Aorta (tissue), 5 donors: ENCODE results near the gene IPO9. TPM values are rescaled to one million over a fixed set of nuclear protein-coding genes. Genes with fewer than 3 reads are reported as not detected.

Experiments used
- ATAC-seq: fragments of 200-7000 bp; cut with Tn5 transposase; one replicate; pipeline ENCODE4 v1.9.1; 2022; ENCODE audit warnings: moderate library complexity; ENCODE audit not compliant: low FRiP score
- DNase-seq, 2 donors: peaks; one replicate each; pipeline ENCODE4 v3.0.0-alpha.2; 2020
- H3K27ac ChIP-seq, 2 donors: one replicate each; pipeline ENCODE4 v1.5.1; 2013; ENCODE audit warnings: low read length in 2 of 2, mild to moderate bottlenecking in 2 of 2, moderate library complexity in 2 of 2, control low read depth in 1 of 2, inconsistent platforms in 1 of 2, low read depth in 1 of 2
- H3K27me3 ChIP-seq, 2 donors: one replicate each; pipeline ENCODE4 v1.6.1; 2013; ENCODE audit warnings: control low read depth in 1 of 2, low read length in 1 of 2, mild to moderate bottlenecking in 1 of 2, moderate library complexity in 1 of 2; ENCODE audit not compliant: insufficient read depth in 2 of 2, control insufficient read depth in 1 of 2
- H3K36me3 ChIP-seq, 2 donors: one replicate each; pipeline ENCODE4 v1.6.1; 2013; ENCODE audit warnings: control low read depth in 1 of 2, low read length in 1 of 2, mild to moderate bottlenecking in 1 of 2; ENCODE audit not compliant: insufficient read depth in 2 of 2, control insufficient read depth in 1 of 2
- H3K4me1 ChIP-seq, 2 donors: one replicate each; pipeline ENCODE4 v1.6.1; 2013; ENCODE audit warnings: low read length in 2 of 2, control low read depth in 1 of 2, mild to moderate bottlenecking in 1 of 2, moderate library complexity in 1 of 2; ENCODE audit not compliant: insufficient read depth in 2 of 2, control insufficient read depth in 1 of 2
- H3K4me3 ChIP-seq, 2 donors: one replicate each; pipeline ENCODE4 v1.5.1; 2013; ENCODE audit warnings: low read length in 2 of 2, control low read depth in 1 of 2, mild to moderate bottlenecking in 1 of 2
- H3K9me3 ChIP-seq: one replicate; pipeline ENCODE4 v1.6.1; 2013; ENCODE audit warnings: mild to moderate bottlenecking, low read length; ENCODE audit not compliant: control insufficient read depth
- WGBS, 2 donors: extraction: QIAGEN DNeasy Blood & Tissue Kit; methylation state at CpG; one replicate each; pipeline ENCODE4 v1.1.7; 2013; 5-methylcytosine and 5-hydroxymethylcytosine counted together
- intact Hi-C, 2 donors: fragments of 100-400 bp; cut with DNase I; formaldehyde crosslinking; loops; one replicate each; pipeline versions ENCODE4 v1.14.2 to v1.15.0; 2022
- polyA plus RNA-seq, 2 donors: library from polyadenylated mRNA; stranded (reverse); fragments of 200-250 nt; gene quantifications; one replicate each; pipeline ENCODE4 v1.2.3, GENCODE V29; 2013
- total RNA-seq, 2 donors: library from RNA; stranded (reverse); fragmentation: NEBNext Ultra II Directional; extraction: Animal tissue kit (Norgen Biotek cat#: 25700); gene quantifications; one replicate each; pipeline ENCODE4 v1.2.1, GENCODE V29; 2021
- donor health status: healthy with polysubstance abuse.
- donor health status: Bipolar disorder and iron deficiency.
- donor health status: DM: no; HTN: no; CAD: no.
- donor health status: DM: no; HTN: no; CAD: no.
- donor health status: DM: yes; HTN: yes; CAD: no.

IPO9 gene
- total and polyA plus RNA-seq, 4 donors, result 12.0 to 45.0 (median 32.1) TPM

- Histone ChIP-seq H3K27ac (peak overlapping the region; percentile 58 to 70), H3K36me3 (no peaks in the 10 kb centered on the region), H3K9me3 (no peaks in the 10 kb centered on the region), H3K27me3 (no peaks in the 10 kb centered on the region), H3K4me1 (peaks cover 2 to 4% of the 10 kb centered on the region in 2 donors), H3K4me3 (no peak overlapping the region)
- WGBS, 2 donors, result 15 to 23% methylated on average over 6 of the region's 6 CpGs
- ATAC-seq (no peak), DNase-seq (no peak)
- intact Hi-C loops, result loop anchor here in 1 of 2 donors (10.0 kb wide), 2 partner anchors 249 to 351 kb away; partner anchors contain the start of gene NAV1
Observed at GRCh38 chr1:201885531-201886075, 56.6 kb downstream of the IPO9 start.

- Histone ChIP-seq H3K36me3 (no peaks in the 10 kb centered on the region), H3K4me1 (peaks cover 2 to 4% of the 10 kb centered on the region in 2 donors), H3K27ac (peak overlapping the region in 1 of 2 donors; percentile 15), H3K4me3 (no peak overlapping the region), H3K9me3 (no peaks in the 10 kb centered on the region), H3K27me3 (no peaks in the 10 kb centered on the region)
- ATAC-seq (no peak), DNase-seq (no peak)
- intact Hi-C loops, result loop anchor here in 1 of 2 donors (10.0 kb wide), 2 partner anchors 249 to 351 kb away; partner anchors contain the start of gene NAV1
- 67% methylated on average over 9 of the region's 9 CpGs for WGBS, 2 donors
Observed at GRCh38 chr1:201886103-201886885, 57.3 kb downstream of the IPO9 start.

- WGBS, 2 donors, result 82 to 83% methylated on average over 5 of the region's 5 CpGs
- DNase-seq, result no peak
- H3K27me3 ChIP-seq, result no peaks in the 10 kb centered on the region
- no peak overlapping the region for H3K4me3 ChIP-seq
- no peak for ATAC-seq
- no peaks in the 10 kb centered on the region for H3K9me3 ChIP-seq
- peaks cover 2 to 4% of the 10 kb centered on the region in 2 donors for H3K4me1 ChIP-seq
- intact Hi-C loops, result loop anchor here in 1 of 2 donors (10.0 kb wide), 2 partner anchors 248 to 352 kb away; partner anchors contain the start of gene NAV1
- no peak overlapping the region for H3K27ac ChIP-seq
- H3K36me3 ChIP-seq, result no peaks in the 10 kb centered on the region
Observed at GRCh38 chr1:201887116-201887866, 58.3 kb downstream of the IPO9 start.

- intact Hi-C loops, result loop anchor here in 1 of 2 donors (10.0 kb wide), 2 partner anchors 246 to 354 kb away; partner anchors contain the start of gene NAV1
- peak within 1 kb of the TSS; percentile 49 to 73 for H3K4me3 ChIP-seq
- no peaks in the 10 kb centered on the region for H3K27me3 ChIP-seq
- WGBS, 2 donors, result 0 to 2% methylated on average over 38 to 49 of the region's 49 CpGs
- DNase-seq (peak; percentile 90 to 95), ATAC-seq (peak; percentile 88)
- no peaks in the 10 kb centered on the region for H3K36me3 ChIP-seq
- no peaks in the 10 kb centered on the region for H3K9me3 ChIP-seq
- peaks cover 0 to 4% of the 10 kb centered on the region in 2 donors for H3K4me1 ChIP-seq
- peak within 1 kb of the TSS; percentile 14 to 85 for H3K27ac ChIP-seq
Observed at GRCh38 chr1:201888282-201889089, 59.5 kb downstream of the IPO9 start, which contains the start of gene SHISA4. SHISA4 (plus strand) TSS chr1:201888898; CDS start chr1:201888995, 97 bp downstream.

- Histone ChIP-seq H3K4me3 (peak overlapping the region; percentile 49 to 73), H3K9me3 (no peaks in the 10 kb centered on the region), H3K27me3 (no peaks in the 10 kb centered on the region), H3K27ac (peak overlapping the region in 1 of 2 donors; percentile 30), H3K36me3 (no peaks in the 10 kb centered on the region), H3K4me1 (no peaks in the 10 kb centered on the region)
- 3 to 4% methylated on average over 32 to 33 of the region's 33 CpGs for WGBS, 2 donors
- ATAC-seq, result peak; percentile 1
- intact Hi-C loops, result loop anchor here in 1 of 2 donors (10.0 kb wide), 2 partner anchors 245 to 355 kb away; partner anchors contain the start of gene NAV1
- no peak for DNase-seq
Observed at GRCh38 chr1:201889090-201889968, 60.4 kb downstream of the IPO9 start.

GRCh38 chr1:201890223-201890622 is 61.3 kb downstream of the IPO9 start:
- Histone ChIP-seq H3K36me3 (no peaks in the 10 kb centered on the region), H3K4me1 (no peaks in the 10 kb centered on the region), H3K4me3 (no peak overlapping the region), H3K27ac (no peak overlapping the region), H3K27me3 (no peaks in the 10 kb centered on the region), H3K9me3 (no peaks in the 10 kb centered on the region)
- no peak for DNase-seq
- intact Hi-C loops, result loop anchor here in 1 of 2 donors (10.0 kb wide), 1 partner anchor 245 kb away; no protein-coding TSS in a partner anchor
- 56 to 59% methylated on average over 7 of the region's 7 CpGs for WGBS, 2 donors
- no peak for ATAC-seq

GRCh38 chr1:201890806-201891450 is 62.0 kb downstream of the IPO9 start:
- no peak for ATAC-seq
- H3K27ac ChIP-seq, result peak overlapping the region in 1 of 2 donors; percentile 19
- H3K36me3 ChIP-seq, result no peaks in the 10 kb centered on the region
- DNase-seq, result no peak
- H3K4me1 ChIP-seq, result no peaks in the 10 kb centered on the region
- 27 to 28% methylated on average over 3 of the region's 3 CpGs for WGBS, 2 donors
- no peak overlapping the region for H3K4me3 ChIP-seq
- H3K27me3 ChIP-seq, result no peaks in the 10 kb centered on the region
- intact Hi-C loops, result loop anchor here in 1 of 2 donors (10.0 kb wide), 1 partner anchor 244 kb away; no protein-coding TSS in a partner anchor
- H3K9me3 ChIP-seq, result no peaks in the 10 kb centered on the region
